Bronchial smooth muscle cell (primary cell): Measurements from ENCODE around the gene NMT2. TPM values are rescaled to one million over a fixed set of nuclear protein-coding genes. Genes with fewer than 3 reads are reported as not detected.

Experiments
- total RNA-seq: library from RNA; depleted of rRNA; stranded (reverse); fragments of >200 nt; gene quantifications from 2 replicates; pipeline ENCODE4 v1.2.1, GENCODE V29; 2014

The NMT2 gene
- 27.3 and 37.0 TPM in 2 replicates for total RNA-seq

DNA sequence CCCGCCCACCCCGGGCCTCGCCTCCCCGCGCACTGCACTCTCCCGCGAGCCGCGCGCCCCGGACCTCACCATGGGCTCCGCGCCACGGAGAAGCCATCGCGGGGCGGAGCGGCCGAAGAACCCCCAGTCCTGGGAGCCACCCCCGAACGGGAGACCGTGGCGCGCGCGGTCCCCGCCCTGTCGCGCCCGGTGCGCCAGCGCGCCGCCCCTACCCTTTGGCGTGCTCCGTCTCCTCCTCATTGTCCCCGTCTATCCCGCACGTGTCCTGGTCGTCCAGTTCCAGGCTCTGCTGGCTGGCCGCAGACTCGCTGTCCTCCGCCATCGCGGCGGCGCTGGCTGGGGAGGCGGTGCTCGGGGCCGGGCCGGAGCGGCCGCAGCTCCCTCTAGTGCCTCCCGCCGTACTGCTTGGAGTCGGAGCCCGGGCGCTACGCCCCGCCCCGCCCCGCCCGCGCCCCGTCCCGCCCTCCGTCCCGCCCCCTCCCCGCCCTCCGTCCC, at the start of gene NMT2:
Gene NMT2, minus strand, starts transcription at position 403 of the 495 bp plus-strand sequence. Its CDS starts 81 bp downstream, at position 322.

DNA sequence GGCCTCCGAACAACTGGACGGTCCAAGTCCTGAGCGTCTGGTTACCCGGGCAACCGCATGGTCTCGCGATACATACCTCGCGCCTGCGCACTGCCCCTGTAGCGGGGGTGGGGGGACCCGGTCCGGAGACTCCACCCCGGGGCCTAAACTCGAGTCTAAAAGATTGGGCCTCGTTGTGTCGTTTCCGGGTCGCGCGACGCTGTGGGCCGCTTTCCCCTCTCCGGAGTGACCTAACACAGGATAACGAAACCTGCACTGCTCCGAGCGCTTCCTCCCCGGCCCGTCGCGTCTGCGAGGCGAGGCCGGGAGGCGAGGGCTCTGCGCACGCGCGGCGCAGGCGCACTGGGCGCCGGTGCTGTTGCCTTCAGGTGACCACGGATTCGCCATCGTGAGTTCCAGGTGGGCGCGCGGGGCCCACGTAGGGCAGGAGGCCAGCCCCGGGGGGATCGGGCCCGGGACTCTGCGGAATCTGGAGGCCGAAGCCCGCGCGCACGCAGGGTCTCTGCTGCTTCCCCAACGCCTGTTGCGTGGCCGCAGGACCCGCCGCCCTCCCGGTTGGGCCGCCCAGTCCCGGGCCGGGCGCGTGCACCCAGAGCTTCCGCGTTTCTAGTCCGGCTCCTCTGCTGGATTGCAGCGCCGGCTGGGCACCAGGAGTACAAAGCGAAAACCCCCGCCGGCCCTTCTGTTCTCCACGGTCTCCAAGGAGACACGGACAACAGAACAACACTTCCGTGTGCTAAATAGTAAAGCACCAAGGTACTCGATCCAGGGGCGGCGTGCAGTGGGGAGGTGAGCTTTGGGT, 71.3 kb downstream of the NMT2 start, which contains the start of gene RPP38:
Gene RPP38, plus strand, starts transcription at position 345 of the 802 bp plus-strand sequence. CDS start 5,960 bp downstream, outside the sequence.

DNA sequence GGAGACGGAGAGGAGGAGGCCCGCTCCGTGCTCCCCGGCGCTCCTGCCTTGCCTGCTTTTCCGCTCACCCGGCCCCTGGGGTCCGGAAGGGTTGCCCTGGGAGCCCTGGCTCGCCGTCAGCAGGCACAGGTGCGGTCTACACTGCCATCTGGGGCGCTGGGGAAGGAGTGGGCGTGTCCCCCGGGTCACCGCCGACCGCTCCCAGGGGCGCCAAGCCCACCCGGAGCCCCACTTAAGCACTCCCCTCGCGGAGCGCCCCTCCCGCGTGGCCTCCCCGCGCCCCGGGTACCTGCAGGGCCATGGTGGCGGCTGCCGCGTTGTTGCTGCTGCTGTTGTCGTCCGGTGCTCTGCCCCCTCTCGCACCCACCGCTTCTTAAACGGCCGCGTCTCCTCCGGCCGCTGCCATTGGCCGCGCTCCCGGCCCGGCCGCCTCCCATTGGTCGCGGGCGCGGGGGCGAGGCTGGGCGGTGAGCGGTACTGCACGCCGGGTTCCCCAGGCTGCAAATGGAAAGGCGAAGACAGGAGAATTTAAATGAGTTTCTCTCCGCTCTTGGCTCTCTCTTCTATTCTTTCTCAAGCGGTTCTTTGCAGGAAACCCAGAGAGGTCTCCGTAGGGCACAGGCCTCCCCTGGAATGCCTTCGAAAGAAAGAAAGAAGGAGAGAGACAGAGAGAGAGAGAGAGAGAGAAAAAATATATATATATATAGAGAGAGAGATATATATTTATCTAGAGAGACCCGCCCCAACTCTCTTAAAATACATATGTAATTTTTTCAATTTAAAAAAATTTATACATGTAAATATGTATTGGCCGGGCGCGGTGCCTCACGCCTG, 79.8 kb downstream of the NMT2 start, which contains the start of gene ACBD7:
Gene ACBD7, minus strand, starts transcription at position 349 of the 834 bp plus-strand sequence. Its CDS starts 48 bp downstream, at position 301.

Other genes with a start within 250 kb of the NMT2 start
- gene DCLRE1C, start 214.6 kb downstream of the NMT2 start, total RNA-seq: 4.7 and 11.8 TPM in 2 replicates
- 0.52 TPM in 1 of 2 replicates, not detected in the other for gene MEIG1, start 209.3 kb downstream of the NMT2 start, total RNA-seq
- not detected in 2 replicates for gene OLAH, start 124.8 kb downstream of the NMT2 start, total RNA-seq
- 0.43 and 0.79 TPM in 2 replicates for gene ACBD7, start 79.9 kb downstream of the NMT2 start, total RNA-seq
- 8.5 and 11.0 TPM in 2 replicates for gene RPP38, start 71.3 kb downstream of the NMT2 start, total RNA-seq
- gene FAM171A1, start 202.6 kb upstream of the NMT2 start, total RNA-seq: 11.3 and 12.4 TPM in 2 replicates